Measurements from ENCODE around the gene PSEN1.

Gene PSEN1

GRCh38 chr14:73234029-73234428 lies 97.7 kb downstream of the PSEN1 start:
- Mint-ChIP-seq H3K4me3 (no peak overlapping the region), H3K27ac (no peak overlapping the region), H3K27me3 (ENCODE audit: low read depth) (peaks cover 51% of the 10 kb centered on the region), H3K36me3 (ENCODE audit: low read depth) (peaks cover 2% of the 10 kb centered on the region), H3K4me1 (ENCODE audit: low read depth) (peaks cover 9% of the 10 kb centered on the region), H3K9me3 (no peaks in the 10 kb centered on the region)
- DNase-seq (ENCODE audit: low spot score) = no peak

GRCh38 chr14:73234586-73235394 lies 98.5 kb downstream of the PSEN1 start:
- H3K4me1 Mint-ChIP-seq (ENCODE audit: low read depth) = peaks cover 9% of the 10 kb centered on the region
- H3K9me3 Mint-ChIP-seq = no peaks in the 10 kb centered on the region
- no peak overlapping the region for H3K27ac Mint-ChIP-seq
- peaks cover 57% of the 10 kb centered on the region for H3K27me3 Mint-ChIP-seq (ENCODE audit: low read depth)
- H3K4me3 Mint-ChIP-seq = no peak overlapping the region
- peaks cover 2% of the 10 kb centered on the region for H3K36me3 Mint-ChIP-seq (ENCODE audit: low read depth)
- no peak for DNase-seq (ENCODE audit: low spot score)

- H3K4me3 Mint-ChIP-seq = no peak overlapping the region
- H3K27me3 Mint-ChIP-seq (ENCODE audit: low read depth) = peaks cover 64% of the 10 kb centered on the region
- no peak overlapping the region for H3K27ac Mint-ChIP-seq
- H3K4me1 Mint-ChIP-seq (ENCODE audit: low read depth) = peaks cover 9% of the 10 kb centered on the region
- peaks cover 2% of the 10 kb centered on the region for H3K36me3 Mint-ChIP-seq (ENCODE audit: low read depth)
- no peak for DNase-seq (ENCODE audit: low spot score)
- H3K9me3 Mint-ChIP-seq = no peaks in the 10 kb centered on the region
These were observed 99.3 kb downstream of the PSEN1 start for GRCh38 chr14:73235531-73236155.

GRCh38 chr14:73236157-73236556 lies 99.8 kb downstream of the PSEN1 start:
- no peaks in the 10 kb centered on the region for H3K9me3 Mint-ChIP-seq
- no peak overlapping the region for H3K27ac Mint-ChIP-seq
- peaks cover 2% of the 10 kb centered on the region for H3K36me3 Mint-ChIP-seq (ENCODE audit: low read depth)
- H3K4me1 Mint-ChIP-seq (ENCODE audit: low read depth) = peaks cover 9% of the 10 kb centered on the region
- peaks cover 69% of the 10 kb centered on the region for H3K27me3 Mint-ChIP-seq (ENCODE audit: low read depth)
- no peak for DNase-seq (ENCODE audit: low spot score)
- peak overlapping the region; percentile 1 for H3K4me3 Mint-ChIP-seq

- Mint-ChIP-seq H3K9me3 (no peaks in the 10 kb centered on the region), H3K27me3 (ENCODE audit: low read depth) (peaks cover 76% of the 10 kb centered on the region), H3K4me3 (peak overlapping the region; percentile 60), H3K36me3 (ENCODE audit: low read depth) (peaks cover 2% of the 10 kb centered on the region), H3K4me1 (ENCODE audit: low read depth) (peaks cover 9% of the 10 kb centered on the region), H3K27ac (peak overlapping the region; percentile 34)
- DNase-seq (ENCODE audit: low spot score) = no peak
These were observed 100.5 kb downstream of the PSEN1 start for GRCh38 chr14:73236752-73237218.

GRCh38 chr14:73237219-73237785 lies 101.0 kb downstream of the PSEN1 start, which contains the start of gene PAPLN:
Gene PAPLN, plus strand, starts transcription at chr14:73237506. Its CDS starts 2,273 bp downstream, at chr14:73239779.
- Mint-ChIP-seq H3K9me3 (no peaks in the 10 kb centered on the region), H3K4me1 (ENCODE audit: low read depth) (peaks cover 9% of the 10 kb centered on the region)

GRCh38 chr14:73237786-73238423 lies 101.6 kb downstream of the PSEN1 start:
- Mint-ChIP-seq H3K36me3 (ENCODE audit: low read depth) (peaks cover 2% of the 10 kb centered on the region), H3K9me3 (no peaks in the 10 kb centered on the region), H3K4me1 (ENCODE audit: low read depth) (peaks cover 12% of the 10 kb centered on the region), H3K27me3 (ENCODE audit: low read depth) (peaks cover 80% of the 10 kb centered on the region), H3K4me3 (peak overlapping the region; percentile 46), H3K27ac (no peak overlapping the region)
- DNase-seq (ENCODE audit: low spot score) = no peak

More at GRCh38 chr14:73237219-73237785, 101.0 kb downstream of the PSEN1 start, which contains the start of gene PAPLN:
- Mint-ChIP-seq H3K27ac (peak within 1 kb of the TSS; percentile 34), H3K27me3 (ENCODE audit: low read depth) (peaks cover 78% of the 10 kb centered on the region), H3K36me3 (ENCODE audit: low read depth) (peaks cover 2% of the 10 kb centered on the region), H3K4me3 (peak within 1 kb of the TSS; percentile 60)
- no peak for DNase-seq (ENCODE audit: low spot score)

- H3K4me1 Mint-ChIP-seq (ENCODE audit: low read depth) = peaks cover 12% of the 10 kb centered on the region
These were observed 102.1 kb downstream of the PSEN1 start for GRCh38 chr14:73238424-73238852.

GRCh38 chr14:73238941-73239340 lies 102.6 kb downstream of the PSEN1 start:
- Mint-ChIP-seq H3K9me3 (no peaks in the 10 kb centered on the region), H3K4me1 (ENCODE audit: low read depth) (peaks cover 14% of the 10 kb centered on the region), H3K27me3 (ENCODE audit: low read depth) (peaks cover 83% of the 10 kb centered on the region), H3K36me3 (ENCODE audit: low read depth) (peaks cover 2% of the 10 kb centered on the region), H3K27ac (no peak overlapping the region), H3K4me3 (no peak overlapping the region)
- no peak for DNase-seq (ENCODE audit: low spot score)

More at GRCh38 chr14:73238424-73238852, 102.1 kb downstream of the PSEN1 start:
- no peaks in the 10 kb centered on the region for H3K9me3 Mint-ChIP-seq
- no peak for DNase-seq (ENCODE audit: low spot score)
- peak overlapping the region; percentile 46 for H3K4me3 Mint-ChIP-seq
- H3K27me3 Mint-ChIP-seq (ENCODE audit: low read depth) = peaks cover 83% of the 10 kb centered on the region
- H3K36me3 Mint-ChIP-seq (ENCODE audit: low read depth) = peaks cover 2% of the 10 kb centered on the region
- H3K27ac Mint-ChIP-seq = no peak overlapping the region

GRCh38 chr14:73239393-73240241 lies 103.3 kb downstream of the PSEN1 start:
- Mint-ChIP-seq H3K9me3 (no peaks in the 10 kb centered on the region), H3K4me1 (ENCODE audit: low read depth) (peaks cover 14% of the 10 kb centered on the region), H3K27ac (no peak overlapping the region), H3K27me3 (ENCODE audit: low read depth) (peaks cover 83% of the 10 kb centered on the region), H3K4me3 (no peak overlapping the region), H3K36me3 (ENCODE audit: low read depth) (peaks cover 2% of the 10 kb centered on the region)
- no peak for DNase-seq (ENCODE audit: low spot score)

GRCh38 chr14:73240816-73241480 lies 104.6 kb downstream of the PSEN1 start:
- peaks cover 14% of the 10 kb centered on the region for H3K4me1 Mint-ChIP-seq (ENCODE audit: low read depth)
- H3K27ac Mint-ChIP-seq = no peak overlapping the region
- no peak for DNase-seq (ENCODE audit: low spot score)
- no peaks in the 10 kb centered on the region for H3K9me3 Mint-ChIP-seq
- H3K36me3 Mint-ChIP-seq (ENCODE audit: low read depth) = peaks cover 2% of the 10 kb centered on the region
- H3K4me3 Mint-ChIP-seq = no peak overlapping the region
- peaks cover 74% of the 10 kb centered on the region for H3K27me3 Mint-ChIP-seq (ENCODE audit: low read depth)

- Mint-ChIP-seq H3K4me1 (ENCODE audit: low read depth) (peaks cover 16% of the 10 kb centered on the region), H3K36me3 (ENCODE audit: low read depth) (peaks cover 2% of the 10 kb centered on the region), H3K27me3 (ENCODE audit: low read depth) (peaks cover 70% of the 10 kb centered on the region), H3K4me3 (no peak overlapping the region), H3K27ac (no peak overlapping the region), H3K9me3 (no peaks in the 10 kb centered on the region)
- no peak for DNase-seq (ENCODE audit: low spot score)
These were observed 105.3 kb downstream of the PSEN1 start for GRCh38 chr14:73241481-73242165.
